Left lung (tissue), 10 donors: Measurements from ENCODE around the gene POFUT2. TPM values are rescaled to one million over a fixed set of nuclear protein-coding genes. Genes with fewer than 3 reads are reported as not detected.
"Not testable (repeated sequence)": the region's sequence is repeated elsewhere in the genome, so short reads cannot be mapped to it uniquely, and the experiment has no call there.

Source experiments
- ATAC-seq: fragments of 200-7000 bp; cut with Tn5 transposase; one replicate; pipeline ENCODE4 v1.9.1; 2020; ENCODE audit warnings: moderate library complexity
- DNase-seq, 4 donors: peaks; one replicate each; pipeline ENCODE4 v3.0.0-alpha.2; 2013 to 2020
- H3K27ac ChIP-seq, 2 donors: fragments of 200-600 bp; sonication (generic) in 1 of 2; one replicate each; pipeline versions ENCODE4 v1.5.0 to v1.8.0; 2020 to 2021
- H3K27me3 ChIP-seq, 2 donors: fragments of 200-600 bp; sonication (generic) in 1 of 2; one replicate each; pipeline versions ENCODE4 v1.5.0 to v1.8.0; 2020 to 2021
- H3K36me3 ChIP-seq, 2 donors: fragments of 200-600 bp; sonication (generic) in 1 of 2; one replicate each; pipeline versions ENCODE4 v1.5.0 to v1.8.0; 2020 to 2021
- H3K4me1 ChIP-seq, 2 donors: fragments of 200-600 bp; one replicate each; pipeline ENCODE4 v1.8.0; 2021
- H3K4me3 ChIP-seq, 2 donors: fragments of 200-600 bp; sonication (generic) in 1 of 2; one replicate each; pipeline versions ENCODE4 v1.5.0 to v1.8.0; 2020 to 2021; ENCODE audit warnings: mild to moderate bottlenecking in 1 of 2
- H3K9me3 ChIP-seq, 2 donors: fragments of 200-600 bp; sonication (generic) in 1 of 2; one replicate each; pipeline versions ENCODE4 v1.5.0 to v1.8.0; 2020 to 2021
- intact Hi-C, 2 donors: fragments of 100-400 bp; cut with DNase I; formaldehyde crosslinking; loops; one replicate each; pipeline versions ENCODE4 v1.11.2 to v1.14.2; 2022
- polyA plus RNA-seq, 6 donors: library from polyadenylated mRNA; unstranded; fragments of 120-200 nt; gene quantifications; one replicate each; pipeline ENCODE4 v1.2.1, GENCODE V29; 2013; ENCODE audit not compliant: insufficient read length in 6 of 6
- total RNA-seq, 2 donors: library from RNA; stranded (reverse); fragmentation: NEBNext Ultra II Directional; extraction: Animal tissue kit (Norgen Biotek cat#: 25700); gene quantifications; one replicate each; pipeline ENCODE4 v1.2.1, GENCODE V29; 2021
- TF ChIP-seq, protein P1 (sequence below), 2 donors: fragments of 200-600 bp; sonication (generic) in 1 of 2; IDR thresholded peaks; one replicate each; pipeline versions ENCODE4 v1.5.0 to v1.8.0; 2021; ENCODE audit warnings: antibody characterized with exemption in 2 of 2
- donor health status: DM: no; HTN: yes; CAD: no.
- donor health status: DM: no; HTN: no; CAD: no.

Gene POFUT2
- total and polyA plus RNA-seq, 8 donors = 30.4 to 44.2 (median 34.2) TPM

DNA sequence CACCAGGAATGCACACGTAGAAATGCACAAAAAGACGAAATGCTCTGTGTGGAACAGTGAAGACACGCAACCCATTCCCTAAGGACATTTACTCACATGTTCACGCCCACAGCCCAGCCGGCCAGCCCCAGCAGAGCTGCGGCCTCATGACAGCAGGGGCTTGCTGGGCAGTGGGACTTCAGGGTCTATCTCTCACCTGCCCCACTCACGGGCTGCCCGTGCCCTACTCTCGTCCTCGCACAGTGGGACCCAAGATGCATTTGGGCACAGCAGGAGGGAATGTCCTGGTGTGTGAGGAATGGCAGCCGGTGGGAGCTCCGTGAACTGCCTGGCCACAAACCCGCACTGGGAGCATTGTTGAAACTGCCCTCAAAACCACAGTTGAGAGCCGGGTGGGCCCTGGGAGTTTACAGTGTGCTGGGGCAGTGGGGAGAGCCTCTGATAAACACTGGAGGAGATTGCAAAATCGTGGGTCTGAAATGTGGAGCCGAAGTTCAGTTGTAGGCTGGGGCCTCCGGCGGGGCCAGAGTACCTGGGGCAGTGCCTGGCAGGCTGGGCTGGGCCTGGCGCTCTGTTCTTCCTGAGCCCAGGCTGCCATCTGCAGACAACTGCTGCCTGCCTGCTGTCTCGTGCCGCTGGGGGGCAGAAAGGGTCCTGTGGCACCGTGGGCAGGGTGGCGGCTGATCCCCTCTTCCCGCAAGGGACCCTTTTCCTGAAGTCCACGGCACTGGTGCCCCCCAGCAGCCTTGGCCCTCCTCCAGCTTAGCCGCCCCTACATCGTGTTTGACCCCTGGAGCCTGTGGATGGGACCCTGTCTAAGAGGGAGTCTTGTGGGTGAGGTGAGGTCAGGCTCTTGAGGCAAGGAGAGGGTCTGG lies 20.7 kb upstream of the POFUT2 start:
- H3K9me3 ChIP-seq = no peaks in the 10 kb centered on the region
- H3K4me3 ChIP-seq = no peak overlapping the region
- DNase-seq = peak in 2 of 4 donors; percentile 38 to 81
- TF ChIP-seq, protein P1, sequence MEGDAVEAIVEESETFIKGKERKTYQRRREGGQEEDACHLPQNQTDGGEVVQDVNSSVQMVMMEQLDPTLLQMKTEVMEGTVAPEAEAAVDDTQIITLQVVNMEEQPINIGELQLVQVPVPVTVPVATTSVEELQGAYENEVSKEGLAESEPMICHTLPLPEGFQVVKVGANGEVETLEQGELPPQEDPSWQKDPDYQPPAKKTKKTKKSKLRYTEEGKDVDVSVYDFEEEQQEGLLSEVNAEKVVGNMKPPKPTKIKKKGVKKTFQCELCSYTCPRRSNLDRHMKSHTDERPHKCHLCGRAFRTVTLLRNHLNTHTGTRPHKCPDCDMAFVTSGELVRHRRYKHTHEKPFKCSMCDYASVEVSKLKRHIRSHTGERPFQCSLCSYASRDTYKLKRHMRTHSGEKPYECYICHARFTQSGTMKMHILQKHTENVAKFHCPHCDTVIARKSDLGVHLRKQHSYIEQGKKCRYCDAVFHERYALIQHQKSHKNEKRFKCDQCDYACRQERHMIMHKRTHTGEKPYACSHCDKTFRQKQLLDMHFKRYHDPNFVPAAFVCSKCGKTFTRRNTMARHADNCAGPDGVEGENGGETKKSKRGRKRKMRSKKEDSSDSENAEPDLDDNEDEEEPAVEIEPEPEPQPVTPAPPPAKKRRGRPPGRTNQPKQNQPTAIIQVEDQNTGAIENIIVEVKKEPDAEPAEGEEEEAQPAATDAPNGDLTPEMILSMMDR (IDR thresholded peaks at IDR 0.05) = no peak
- ATAC-seq = peak; percentile 74
- H3K27ac ChIP-seq = peak overlapping the region; percentile 76
- intact Hi-C loops = no loop called here
- H3K27me3 ChIP-seq = no peaks in the 10 kb centered on the region
- peaks cover 24 to 38% of the 10 kb centered on the region in 2 donors for H3K4me1 ChIP-seq
- H3K36me3 ChIP-seq = no peaks in the 10 kb centered on the region

DNA sequence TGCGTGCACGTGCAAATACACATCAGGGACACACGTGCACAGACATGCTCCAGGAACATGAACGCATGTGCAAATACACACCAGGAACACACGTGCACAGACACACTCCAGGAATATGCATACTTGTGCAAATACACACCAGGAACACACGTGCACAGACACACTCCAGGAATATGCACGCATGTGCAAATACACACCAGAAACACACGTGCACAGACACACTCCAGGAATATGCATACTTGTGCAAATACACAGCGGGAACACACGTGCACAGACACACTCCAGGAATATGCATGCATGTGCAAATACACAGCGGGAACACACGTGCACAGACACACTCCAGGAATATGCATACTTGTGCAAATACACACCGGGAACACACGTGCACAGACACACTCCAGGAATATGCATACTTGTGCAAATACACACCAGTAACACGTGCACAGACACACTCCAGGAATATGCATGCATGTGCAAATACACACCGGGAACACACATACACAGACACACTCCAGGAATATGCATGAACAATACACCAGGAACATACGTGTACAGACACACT lies 20.0 kb upstream of the POFUT2 start:
- peaks cover 24 to 43% of the 10 kb centered on the region in 2 donors for H3K4me1 ChIP-seq
- intact Hi-C loops = not testable (repeated sequence)

DNA sequence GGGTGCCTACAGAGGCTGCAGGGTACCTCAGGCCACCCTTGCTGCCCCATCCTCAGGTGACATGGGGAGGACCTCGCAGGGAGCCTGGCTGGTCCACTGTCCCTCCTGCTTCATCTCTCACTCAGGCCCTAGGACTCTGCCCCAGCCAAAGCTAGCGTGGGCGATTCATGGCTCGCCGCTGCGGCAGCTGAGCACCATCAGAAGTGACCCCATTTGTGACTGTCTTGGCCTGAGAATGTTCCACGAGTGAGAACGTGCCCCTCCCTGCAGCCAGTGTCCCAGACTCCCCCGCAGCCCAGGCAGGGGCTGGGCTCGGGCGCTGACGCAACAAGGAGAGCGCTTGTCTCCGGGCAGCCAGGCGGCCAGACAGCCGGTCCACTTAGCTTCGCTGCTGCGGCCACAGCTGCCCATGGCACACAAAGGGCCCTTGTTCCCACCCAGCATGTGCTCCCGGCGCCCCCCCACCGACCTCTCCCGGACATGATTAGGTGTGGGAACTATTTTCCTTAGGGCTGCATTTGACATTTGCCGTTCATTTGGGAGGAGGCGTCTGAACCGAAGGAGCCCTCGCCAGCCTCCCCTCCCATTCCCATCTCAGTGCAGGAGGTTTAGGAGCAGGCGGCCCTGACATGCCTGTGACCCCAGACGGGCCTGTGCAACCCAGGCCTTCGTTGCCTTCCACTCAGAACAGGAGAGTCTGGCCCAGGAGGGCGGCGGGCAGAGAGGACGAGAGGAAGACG lies 19.3 kb upstream of the POFUT2 start:
- peak overlapping the region in 1 of 2 donors; percentile 63 for H3K27ac ChIP-seq
- H3K9me3 ChIP-seq = no peaks in the 10 kb centered on the region
- peak; percentile 69 to 96 (median 85) for DNase-seq
- H3K36me3 ChIP-seq = no peaks in the 10 kb centered on the region
- H3K4me1 ChIP-seq = peaks cover 24 to 47% of the 10 kb centered on the region in 2 donors
- no peaks in the 10 kb centered on the region for H3K27me3 ChIP-seq
- TF ChIP-seq, protein P1 (IDR thresholded peaks at IDR 0.05) = no peak
- peak; percentile 74 for ATAC-seq
- no peak overlapping the region for H3K4me3 ChIP-seq
- intact Hi-C loops = no loop called here

More for the DNA sequence above, 20.0 kb upstream of the POFUT2 start:
- not testable (repeated sequence) for DNase-seq, ATAC-seq, H3K9me3 ChIP-seq, H3K27ac ChIP-seq, H3K36me3 ChIP-seq, H3K4me3 ChIP-seq, H3K27me3 ChIP-seq

DNA sequence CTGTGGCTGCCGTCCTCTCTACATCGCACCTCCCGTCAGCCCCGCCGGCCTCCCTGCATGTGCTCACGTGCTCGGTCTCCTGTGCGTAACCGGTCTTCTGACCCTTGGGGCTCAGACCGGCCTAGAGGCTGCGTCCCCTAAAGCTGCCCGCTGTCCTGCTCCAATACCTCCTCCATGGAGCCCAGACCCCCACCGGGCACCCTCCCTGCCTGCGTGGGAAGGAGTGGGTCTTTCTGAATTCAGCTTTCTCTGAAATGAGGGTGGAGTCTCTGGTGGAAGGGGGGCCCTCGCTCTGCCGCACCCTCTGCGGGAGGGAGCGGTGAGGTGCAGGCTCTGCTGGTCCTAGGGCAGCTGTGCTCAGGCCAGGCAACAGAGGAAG lies 18.7 kb upstream of the POFUT2 start:
- TF ChIP-seq, protein P1 (IDR thresholded peaks at IDR 0.05) = no peak
- Histone ChIP-seq H3K27ac (peak overlapping the region in 1 of 2 donors; percentile 63), H3K36me3 (no peaks in the 10 kb centered on the region), H3K4me1 (peaks cover 28 to 50% of the 10 kb centered on the region in 2 donors), H3K27me3 (no peaks in the 10 kb centered on the region), H3K4me3 (no peak overlapping the region), H3K9me3 (no peaks in the 10 kb centered on the region)
- intact Hi-C loops = no loop called here
- no peak for ATAC-seq
- peak in 2 of 4 donors; percentile 31 to 67 for DNase-seq

DNA sequence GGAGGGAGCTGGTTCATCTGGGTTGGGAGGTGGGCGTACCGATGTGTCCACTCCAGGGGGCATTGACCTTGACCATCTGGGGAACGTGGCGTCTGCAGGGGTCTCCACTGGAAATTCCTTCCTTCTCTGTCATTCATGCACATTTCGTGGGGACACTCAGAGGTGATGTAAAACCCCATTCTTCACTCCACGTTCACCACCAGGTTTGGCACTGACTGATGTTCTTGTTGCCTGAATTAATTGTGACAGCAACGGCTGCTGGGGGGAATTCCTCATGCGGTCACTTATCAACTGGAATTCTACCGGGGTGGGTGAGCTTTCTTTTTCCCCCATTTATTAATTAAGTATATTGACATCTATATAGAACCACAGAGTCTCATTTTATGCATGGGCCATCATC lies 18.1 kb upstream of the POFUT2 start:
- H3K4me1 ChIP-seq = peaks cover 28 to 56% of the 10 kb centered on the region in 2 donors
- no peaks in the 10 kb centered on the region for H3K9me3 ChIP-seq
- DNase-seq (peak in 1 of 4 donors; percentile 27), ATAC-seq (no peak)
- intact Hi-C loops = no loop called here
- TF ChIP-seq, protein P1 (IDR thresholded peaks at IDR 0.05) = no peak
- H3K27ac ChIP-seq = no peak overlapping the region
- no peak overlapping the region for H3K4me3 ChIP-seq
- no peaks in the 10 kb centered on the region for H3K27me3 ChIP-seq
- no peaks in the 10 kb centered on the region for H3K36me3 ChIP-seq
